ENCODE measurements around the gene FMN2.

DNA sequence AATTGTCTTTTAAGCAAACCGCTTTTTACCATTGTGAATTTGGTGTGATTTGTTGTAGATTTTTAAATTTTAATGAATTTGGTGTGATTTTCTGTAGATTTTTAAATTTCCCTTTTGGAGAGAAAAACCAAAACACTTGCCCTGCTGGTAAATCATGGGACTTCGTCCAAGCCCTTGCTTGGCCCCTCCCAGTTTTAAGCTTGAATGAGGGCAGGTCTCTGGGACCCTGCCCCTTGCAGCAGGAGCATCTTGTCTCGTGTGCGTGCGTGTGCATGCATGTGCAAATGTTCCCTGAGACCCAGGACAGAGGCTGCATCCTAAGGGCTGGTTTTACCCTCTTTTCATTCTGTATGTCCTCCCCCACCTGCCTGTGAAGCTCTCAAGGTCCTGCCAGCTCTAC, 271.6 kb downstream of the FMN2 start:
- TF ChIP-seq, protein P1, sequence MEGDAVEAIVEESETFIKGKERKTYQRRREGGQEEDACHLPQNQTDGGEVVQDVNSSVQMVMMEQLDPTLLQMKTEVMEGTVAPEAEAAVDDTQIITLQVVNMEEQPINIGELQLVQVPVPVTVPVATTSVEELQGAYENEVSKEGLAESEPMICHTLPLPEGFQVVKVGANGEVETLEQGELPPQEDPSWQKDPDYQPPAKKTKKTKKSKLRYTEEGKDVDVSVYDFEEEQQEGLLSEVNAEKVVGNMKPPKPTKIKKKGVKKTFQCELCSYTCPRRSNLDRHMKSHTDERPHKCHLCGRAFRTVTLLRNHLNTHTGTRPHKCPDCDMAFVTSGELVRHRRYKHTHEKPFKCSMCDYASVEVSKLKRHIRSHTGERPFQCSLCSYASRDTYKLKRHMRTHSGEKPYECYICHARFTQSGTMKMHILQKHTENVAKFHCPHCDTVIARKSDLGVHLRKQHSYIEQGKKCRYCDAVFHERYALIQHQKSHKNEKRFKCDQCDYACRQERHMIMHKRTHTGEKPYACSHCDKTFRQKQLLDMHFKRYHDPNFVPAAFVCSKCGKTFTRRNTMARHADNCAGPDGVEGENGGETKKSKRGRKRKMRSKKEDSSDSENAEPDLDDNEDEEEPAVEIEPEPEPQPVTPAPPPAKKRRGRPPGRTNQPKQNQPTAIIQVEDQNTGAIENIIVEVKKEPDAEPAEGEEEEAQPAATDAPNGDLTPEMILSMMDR (IDR thresholded peaks at IDR 0.05; ENCODE audit: insufficient read depth, low read length), result no peak
- TF ChIP-seq POLR2AphosphoS5 (IDR thresholded peaks at IDR 0.05; ENCODE audit: low read depth) (no peak), SPI1 (IDR thresholded peaks at IDR 0.05; ENCODE audit: borderline replicate concordance, low read depth) (no peak)
- TF ChIP-seq, protein P2, sequence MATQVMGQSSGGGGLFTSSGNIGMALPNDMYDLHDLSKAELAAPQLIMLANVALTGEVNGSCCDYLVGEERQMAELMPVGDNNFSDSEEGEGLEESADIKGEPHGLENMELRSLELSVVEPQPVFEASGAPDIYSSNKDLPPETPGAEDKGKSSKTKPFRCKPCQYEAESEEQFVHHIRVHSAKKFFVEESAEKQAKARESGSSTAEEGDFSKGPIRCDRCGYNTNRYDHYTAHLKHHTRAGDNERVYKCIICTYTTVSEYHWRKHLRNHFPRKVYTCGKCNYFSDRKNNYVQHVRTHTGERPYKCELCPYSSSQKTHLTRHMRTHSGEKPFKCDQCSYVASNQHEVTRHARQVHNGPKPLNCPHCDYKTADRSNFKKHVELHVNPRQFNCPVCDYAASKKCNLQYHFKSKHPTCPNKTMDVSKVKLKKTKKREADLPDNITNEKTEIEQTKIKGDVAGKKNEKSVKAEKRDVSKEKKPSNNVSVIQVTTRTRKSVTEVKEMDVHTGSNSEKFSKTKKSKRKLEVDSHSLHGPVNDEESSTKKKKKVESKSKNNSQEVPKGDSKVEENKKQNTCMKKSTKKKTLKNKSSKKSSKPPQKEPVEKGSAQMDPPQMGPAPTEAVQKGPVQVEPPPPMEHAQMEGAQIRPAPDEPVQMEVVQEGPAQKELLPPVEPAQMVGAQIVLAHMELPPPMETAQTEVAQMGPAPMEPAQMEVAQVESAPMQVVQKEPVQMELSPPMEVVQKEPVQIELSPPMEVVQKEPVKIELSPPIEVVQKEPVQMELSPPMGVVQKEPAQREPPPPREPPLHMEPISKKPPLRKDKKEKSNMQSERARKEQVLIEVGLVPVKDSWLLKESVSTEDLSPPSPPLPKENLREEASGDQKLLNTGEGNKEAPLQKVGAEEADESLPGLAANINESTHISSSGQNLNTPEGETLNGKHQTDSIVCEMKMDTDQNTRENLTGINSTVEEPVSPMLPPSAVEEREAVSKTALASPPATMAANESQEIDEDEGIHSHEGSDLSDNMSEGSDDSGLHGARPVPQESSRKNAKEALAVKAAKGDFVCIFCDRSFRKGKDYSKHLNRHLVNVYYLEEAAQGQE (IDR thresholded peaks at IDR 0.05; ENCODE audit: insufficient replicate concordance, low read depth), result no peak
